GM12878 (cell line): ENCODE results near the gene RBBP6. TPM values are rescaled to one million over a fixed set of nuclear protein-coding genes. Genes with fewer than 3 reads are reported as not detected.
A peak's percentile ranks its signal among the peaks of the same experiment; 100 is the strongest.

ENCODE experiments used
- ATAC-seq: fragments of 200-7000 bp; cut with Tn5 transposase; 3 replicates; pipeline ENCODE4 v1.9.1; 2020; ENCODE audit warnings: mild to moderate bottlenecking, moderate library complexity
- BruUV-seq: library from RNA; stranded (reverse); fragments of 400-500 nt; replicated peaks from 2 replicates; lab custom pipeline; 2021; lab: Mats Ljungman, UMichigan
- CTCF ChIA-PET: fragments of 300-600 bp; sonication (Branson Sonifier 250); formaldehyde crosslinking; extraction: SDS; loops from one replicate; lab custom pipeline; 2021; ENCODE audit warnings: inconsistent platforms; lab: Yijun Ruan, JAX
- POLR2A ChIA-PET: fragments of 350-600 bp; formaldehyde crosslinking; extraction: SDS; loops from one replicate; lab custom pipeline; 2021; ENCODE audit warnings: inconsistent platforms; lab: Charles Lee
- RAD21 ChIA-PET: fragments of 300-600 bp; sonication (Branson Sonifier 250); formaldehyde crosslinking; loops from one replicate; lab custom pipeline; 2023; ENCODE audit warnings: antibody characterized with exemption; ENCODE audit not compliant: unreplicated experiment; lab: Charles Lee
- SMC1A ChIA-PET: fragments of 300-600 bp; sonication (Branson Sonifier 250); formaldehyde crosslinking; loops from one replicate; lab custom pipeline; 2023; ENCODE audit not compliant: unreplicated experiment, uncharacterized antibody; lab: Charles Lee
- DNase-seq: peaks from one replicate; pipeline ENCODE4 v3.0.0-alpha.2; 2011; ENCODE audit warnings: low read depth, low spot score
- FAIRE-seq: peaks from 3 replicates; lab custom pipeline; 2011; peaks lifted over from hg19 to GRCh38; lab: Jason Lieb, UNC
- H2AFZ ChIP-seq: 2 replicates; pipeline ENCODE4 v1.6.0; 2011; ENCODE audit warnings: low read depth, low read length, control low read depth; ENCODE audit not compliant: control insufficient read depth
- H3K27ac ChIP-seq: 2 replicates; pipeline ENCODE4 v1.5.1; 2011; ENCODE audit warnings: control low read depth; ENCODE audit not compliant: control insufficient read depth, insufficient read depth
- H3K27me3 ChIP-seq, 2 experiments: replicated peaks in 1 of 2; 2 replicates each; pipeline versions ENCODE4 v1.6.0 to v1.6.1; 2011; ENCODE audit warnings: low read length in 1 of 2; ENCODE audit not compliant: control insufficient read depth in 2 of 2, insufficient read depth in 2 of 2
- H3K36me3 ChIP-seq, 2 experiments: 2 replicates each; pipeline ENCODE4 v1.5.1; 2011; ENCODE audit warnings: low read length in 1 of 2; ENCODE audit not compliant: control insufficient read depth in 2 of 2, insufficient read depth in 2 of 2
- H3K4me1 ChIP-seq: 2 replicates; pipeline ENCODE4 v1.6.1; 2011; ENCODE audit warnings: mild to moderate bottlenecking, low read length, moderate library complexity, mixed read lengths; ENCODE audit not compliant: control insufficient read depth, insufficient read depth
- H3K4me2 ChIP-seq: 2 replicates; pipeline ENCODE4 v1.6.0; 2011; ENCODE audit warnings: control low read depth; ENCODE audit not compliant: control insufficient read depth, insufficient read depth
- H3K4me3 ChIP-seq: fragments of 200-600 bp; sonication (generic); 2 replicates; pipeline ENCODE4 v1.5.1; 2016
- H3K79me2 ChIP-seq: 2 replicates; pipeline ENCODE4 v1.6.0; 2011; ENCODE audit warnings: low read length; ENCODE audit not compliant: control insufficient read depth, insufficient read depth
- H3K9ac ChIP-seq: 2 replicates; pipeline ENCODE4 v1.8.0; 2011; ENCODE audit warnings: low read length, control low read depth, mixed read lengths; ENCODE audit not compliant: control insufficient read depth, insufficient read depth
- H3K9me3 ChIP-seq: replicated peaks from 3 replicates; pipeline ENCODE4 v1.5.1; 2011; ENCODE audit warnings: mild to moderate bottlenecking, low read length; ENCODE audit not compliant: control insufficient read depth, insufficient read depth
- H4K20me1 ChIP-seq: 2 replicates; pipeline ENCODE4 v1.6.0; 2011; ENCODE audit not compliant: control insufficient read depth, insufficient read depth
- BMI1 ChIP-seq: fragments of 450-650 bp; IDR thresholded peaks from 2 replicates; pipeline ENCODE4 v1.6.1; 2016; ENCODE audit warnings: mild to moderate bottlenecking, moderate library complexity, borderline replicate concordance
- CHD2 ChIP-seq: IDR thresholded peaks from 2 replicates; pipeline ENCODE4 v1.6.1; 2011; ENCODE audit warnings: low read depth, low read length, improper control_type of control experiment, borderline replicate concordance
- CHD4 ChIP-seq: fragments of 200-600 bp; sonication (generic); IDR thresholded peaks from 2 replicates; pipeline ENCODE4 v1.6.1; 2016; ENCODE audit warnings: mild to moderate bottlenecking
- EP300 ChIP-seq, 2 experiments: fragments of 150-350 bp in 1 of 2; IDR thresholded peaks; 2 replicates each; pipeline ENCODE4 v1.6.1; 2011 to 2012; ENCODE audit warnings: low read depth in 2 of 2, low read length in 2 of 2, borderline replicate concordance in 1 of 2, improper control_type of control experiment in 1 of 2, inconsistent platforms in 1 of 2; ENCODE audit not compliant: control insufficient read depth in 1 of 2
- GATAD2B ChIP-seq: fragments of 450-650 bp; conservative IDR thresholded peaks from 2 replicates; pipeline ENCODE4 v1.6.1; 2017; ENCODE audit warnings: low read depth, mild to moderate bottlenecking, moderate library complexity
- IKZF2 ChIP-seq, 2 experiments: fragments of 450-650 bp; IDR thresholded peaks; 2 replicates each; pipeline ENCODE4 v1.6.1; 2017; ENCODE audit warnings: mild to moderate bottlenecking in 2 of 2, moderate library complexity in 2 of 2
- JUNB ChIP-seq: IDR thresholded peaks from 2 replicates; pipeline ENCODE4 v1.6.1; 2016; ENCODE audit warnings: antibody characterized with exemption, mild to moderate bottlenecking
- KAT2A ChIP-seq: conservative IDR thresholded peaks from 2 replicates; pipeline ENCODE4 v1.6.1; 2011; ENCODE audit warnings: low read depth, low read length; ENCODE audit not compliant: control insufficient read depth
- MXI1 ChIP-seq: fragments of 150-350 bp; IDR thresholded peaks from 2 replicates; pipeline ENCODE4 v1.6.1; 2011; ENCODE audit warnings: low read depth, mild to moderate bottlenecking, inconsistent platforms, low read length, improper control_type of control experiment
- MYB ChIP-seq: fragments of 150-350 bp; IDR thresholded peaks from 2 replicates; pipeline ENCODE4 v1.6.1; 2014; ENCODE audit warnings: mild to moderate bottlenecking, low read depth, low read length, borderline replicate concordance
- NFYA ChIP-seq: IDR thresholded peaks from 2 replicates; pipeline ENCODE4 v1.6.1; 2011; ENCODE audit warnings: low read depth, mild to moderate bottlenecking, low read length, improper control_type of control experiment, borderline replicate concordance
- POLR2AphosphoS5 ChIP-seq: IDR thresholded peaks from 2 replicates; pipeline ENCODE4 v1.6.1; 2011; ENCODE audit warnings: mild to moderate bottlenecking, low read length, inconsistent platforms
- RCOR1 ChIP-seq: conservative IDR thresholded peaks from 2 replicates; pipeline ENCODE4 v1.6.1; 2012; ENCODE audit warnings: low read depth, low read length, improper control_type of control experiment
- SMAD1 ChIP-seq: fragments of 450-650 bp; IDR thresholded peaks from 2 replicates; pipeline ENCODE4 v1.6.1; 2018; ENCODE audit warnings: mild to moderate bottlenecking, low read depth; ENCODE audit not compliant: partially characterized antibody
- YY1 ChIP-seq: IDR thresholded peaks from 2 replicates; pipeline ENCODE4 v1.6.1; 2011; ENCODE audit warnings: low read depth, mild to moderate bottlenecking, low read length
- WGBS: methylation state at CpG from one replicate; pipeline ENCODE4 v1.1.6; 2016; ENCODE audit warnings: low lambda C conversion rate; ENCODE audit not compliant: insufficient replicate concordance, insufficient coverage; ENCODE audit errors: missing lambda C conversion rate; 5-methylcytosine and 5-hydroxymethylcytosine counted together
- in situ Hi-C: fragments of 300-500 bp; cut with MboI; formaldehyde crosslinking; loops from 9 replicates; pipeline ENCODE4 v1.14.3; 2018; ENCODE audit warnings: mixed read lengths
- intact Hi-C: fragments of 100-400 bp; cut with micrococcal nuclease; formaldehyde crosslinking; loops from one replicate; pipeline ENCODE4 v1.14.2; 2022; ENCODE audit not compliant: unreplicated experiment
- polyA plus RNA-seq, 11 experiments: library from polyadenylated mRNA; depleted of rRNA in 4 of 11; unstranded in 6 of 11; stranded (reverse) in 5 of 11; fragments of >200 nt; fragmentation: Nextera tagmentation in 4 of 11; fragmentation: Illumina TruSeq in 1 of 11; extraction: Ambion mirVana in 4 of 11; extraction: Trizol in 1 of 11; gene quantifications; 1 replicate in 1 of 11; 2 replicates in 10 of 11; pipeline versions ENCODE4 v1.2.1 to v1.2.3, GENCODE V29; 2011 to 2016; ENCODE audit warnings: inconsistent platforms in 2 of 11, missing spikeins in 2 of 11, low read depth in 1 of 11
- total RNA-seq, 4 experiments: library from RNA; depleted of rRNA in 3 of 4; stranded (reverse); fragments of >200 nt in 3 of 4; fragmentation: Illumina TruSeq in 1 of 4; extraction: Trizol in 1 of 4; gene quantifications; 2 replicates each; pipeline versions ENCODE4 v1.2.1 to v1.2.3, GENCODE V29; 2013 to 2021
- TF ChIP-seq, protein P1 (sequence below): fragments of 450-650 bp; IDR thresholded peaks from 2 replicates; pipeline ENCODE4 v1.6.1; 2017; ENCODE audit warnings: mild to moderate bottlenecking, moderate library complexity
- TF ChIP-seq, protein P2 (sequence below): fragments of 150-350 bp; IDR thresholded peaks from 2 replicates; pipeline ENCODE4 v1.6.1; 2014; ENCODE audit warnings: mild to moderate bottlenecking, low read depth, low read length

Gene RBBP6
- total and polyA plus RNA-seq, 10 of the 15 experiments (the other 5 are each of a cell fraction or from before 2014, with no cell fraction given), result 16.9 to 80.2 (median 36.5) TPM

DNA sequence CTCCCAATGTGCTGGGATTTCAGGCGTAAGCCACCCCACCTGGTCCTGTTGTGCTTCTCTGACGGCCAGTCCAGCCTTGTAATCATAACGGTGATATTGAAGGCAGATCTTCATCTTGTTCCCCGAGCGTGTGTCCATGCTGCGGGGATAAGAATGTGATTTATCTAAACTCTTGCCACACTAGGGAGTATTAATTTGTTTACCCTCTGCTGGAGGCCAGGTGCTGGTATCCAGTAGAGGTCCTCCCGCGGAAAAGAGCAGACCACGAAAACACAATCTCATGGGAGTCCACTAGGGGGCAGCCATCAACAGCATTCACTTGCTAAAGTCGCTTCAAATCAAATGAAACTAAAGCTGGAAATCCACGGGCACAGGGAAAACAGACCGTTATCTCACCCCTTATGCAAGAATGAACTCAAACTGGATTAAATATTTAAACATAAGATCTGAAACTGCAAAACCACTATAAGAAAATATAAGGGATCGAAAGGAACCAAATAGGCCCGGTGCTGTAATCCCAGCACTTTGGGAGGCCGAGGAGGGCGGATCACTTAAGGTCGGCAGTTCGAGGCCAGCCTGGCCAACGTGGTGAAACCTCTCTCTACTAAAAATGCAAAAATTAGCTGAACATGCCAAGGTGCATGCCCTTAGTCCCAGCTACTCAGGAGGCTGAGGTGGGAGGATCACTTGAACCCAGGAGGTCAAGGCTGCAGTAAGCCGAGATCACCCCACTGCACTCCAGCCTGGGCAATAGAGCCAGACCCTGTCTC, 22.3 kb upstream of the RBBP6 start:
- RAD21 ChIA-PET, result interaction anchor here (0.6 to 1.2 kb wide), 5 partner anchors 12 to 708 kb away, joined by 3 to 5 read pairs (median 3); no protein-coding TSS in a partner anchor
- WGBS, result 35% methylated on average over 20 of the region's 20 CpGs
- TF ChIP-seq MYB (no peak), GATAD2B (no peak), CHD4 (no peak), NFYA (no peak), YY1 (peak; percentile 59; the same call in 1 of the 2 replicates), IKZF2 (IDR thresholded peaks at IDR 0.05) (peak; percentile 36 to 37; a peak in 1 of 4 replicates), RCOR1 (no peak), POLR2AphosphoS5 (no peak), KAT2A (no peak), SMAD1 (no peak), BMI1 (no peak), CHD2 (no peak), EP300 (IDR thresholded peaks at IDR 0.05; ENCODE audit: borderline replicate concordance in 1 of 2, control insufficient read depth in 1 of 2, low read depth in 2 of 2, low read length in 2 of 2) (no peak), MXI1 (no peak), JUNB (no peak)
- TF ChIP-seq, protein P1, sequence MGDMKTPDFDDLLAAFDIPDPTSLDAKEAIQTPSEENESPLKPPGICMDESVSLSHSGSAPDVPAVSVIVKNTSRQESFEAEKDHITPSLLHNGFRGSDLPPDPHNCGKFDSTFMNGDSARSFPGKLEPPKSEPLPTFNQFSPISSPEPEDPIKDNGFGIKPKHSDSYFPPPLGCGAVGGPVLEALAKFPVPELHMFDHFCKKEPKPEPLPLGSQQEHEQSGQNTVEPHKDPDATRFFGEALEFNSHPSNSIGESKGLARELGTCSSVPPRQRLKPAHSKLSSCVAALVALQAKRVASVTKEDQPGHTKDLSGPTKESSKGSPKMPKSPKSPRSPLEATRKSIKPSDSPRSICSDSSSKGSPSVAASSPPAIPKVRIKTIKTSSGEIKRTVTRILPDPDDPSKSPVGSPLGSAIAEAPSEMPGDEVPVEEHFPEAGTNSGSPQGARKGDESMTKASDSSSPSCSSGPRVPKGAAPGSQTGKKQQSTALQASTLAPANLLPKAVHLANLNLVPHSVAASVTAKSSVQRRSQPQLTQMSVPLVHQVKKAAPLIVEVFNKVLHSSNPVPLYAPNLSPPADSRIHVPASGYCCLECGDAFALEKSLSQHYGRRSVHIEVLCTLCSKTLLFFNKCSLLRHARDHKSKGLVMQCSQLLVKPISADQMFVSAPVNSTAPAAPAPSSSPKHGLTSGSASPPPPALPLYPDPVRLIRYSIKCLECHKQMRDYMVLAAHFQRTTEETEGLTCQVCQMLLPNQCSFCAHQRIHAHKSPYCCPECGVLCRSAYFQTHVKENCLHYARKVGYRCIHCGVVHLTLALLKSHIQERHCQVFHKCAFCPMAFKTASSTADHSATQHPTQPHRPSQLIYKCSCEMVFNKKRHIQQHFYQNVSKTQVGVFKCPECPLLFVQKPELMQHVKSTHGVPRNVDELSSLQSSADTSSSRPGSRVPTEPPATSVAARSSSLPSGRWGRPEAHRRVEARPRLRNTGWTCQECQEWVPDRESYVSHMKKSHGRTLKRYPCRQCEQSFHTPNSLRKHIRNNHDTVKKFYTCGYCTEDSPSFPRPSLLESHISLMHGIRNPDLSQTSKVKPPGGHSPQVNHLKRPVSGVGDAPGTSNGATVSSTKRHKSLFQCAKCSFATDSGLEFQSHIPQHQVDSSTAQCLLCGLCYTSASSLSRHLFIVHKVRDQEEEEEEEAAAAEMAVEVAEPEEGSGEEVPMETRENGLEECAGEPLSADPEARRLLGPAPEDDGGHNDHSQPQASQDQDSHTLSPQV, result no peak
- TF ChIP-seq, protein P2, sequence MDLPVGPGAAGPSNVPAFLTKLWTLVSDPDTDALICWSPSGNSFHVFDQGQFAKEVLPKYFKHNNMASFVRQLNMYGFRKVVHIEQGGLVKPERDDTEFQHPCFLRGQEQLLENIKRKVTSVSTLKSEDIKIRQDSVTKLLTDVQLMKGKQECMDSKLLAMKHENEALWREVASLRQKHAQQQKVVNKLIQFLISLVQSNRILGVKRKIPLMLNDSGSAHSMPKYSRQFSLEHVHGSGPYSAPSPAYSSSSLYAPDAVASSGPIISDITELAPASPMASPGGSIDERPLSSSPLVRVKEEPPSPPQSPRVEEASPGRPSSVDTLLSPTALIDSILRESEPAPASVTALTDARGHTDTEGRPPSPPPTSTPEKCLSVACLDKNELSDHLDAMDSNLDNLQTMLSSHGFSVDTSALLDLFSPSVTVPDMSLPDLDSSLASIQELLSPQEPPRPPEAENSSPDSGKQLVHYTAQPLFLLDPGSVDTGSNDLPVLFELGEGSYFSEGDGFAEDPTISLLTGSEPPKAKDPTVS, result no peak

More for the DNA sequence above, 22.3 kb upstream of the RBBP6 start:
- in situ Hi-C loops (loop anchor here (10.0 kb wide), 1 partner anchor 708 kb away; no protein-coding TSS in a partner anchor), intact Hi-C loops (loop anchor here (2.0 kb wide), 1 partner anchor 172 kb away; no protein-coding TSS in a partner anchor)
- peak; percentile 90 for ATAC-seq
- H3K4me1 ChIP-seq, result no peaks in the 10 kb centered on the region
- DNase-seq, result peak; percentile 38
- POLR2A ChIA-PET, result no interaction called here
- H3K27me3 ChIP-seq, result no peaks in the 10 kb centered on the region; a peak in 1 of 4 replicates
- no peak overlapping the region; the same call in 1 of the 2 replicates for H2AFZ ChIP-seq
- H3K9me3 ChIP-seq, result no peaks in the 10 kb centered on the region
- H3K9ac ChIP-seq, result no peak overlapping the region
- BruUV-seq, result no TSS peak
- H3K27ac ChIP-seq, result no peak overlapping the region
- peak; percentile 72 for FAIRE-seq
- H3K36me3 ChIP-seq, result no peaks in the 10 kb centered on the region
- CTCF ChIA-PET, result interaction anchor here (0.6 to 4.7 kb wide), 23 partner anchors 9 to 708 kb away, joined by 3 to 26 read pairs (median 4); partner anchors contain the start of gene RBBP6
- H3K4me3 ChIP-seq, result no peak overlapping the region
- 0 out of 2 replicates have a peak overlapping the region, but pooled peaks have one; percentile 11 for H3K4me2 ChIP-seq
- H4K20me1 ChIP-seq, result no peaks in the 10 kb centered on the region
- no peaks in the 10 kb centered on the region for H3K79me2 ChIP-seq
- SMC1A ChIA-PET, result interaction anchor here (0.6 to 1.4 kb wide), 6 partner anchors 12 to 797 kb away, joined by 3 to 4 read pairs (median 4); no protein-coding TSS in a partner anchor
